ACC112 (cell line): ENCODE measurements around the gene WNT9A.
"Not testable (repeated sequence)": the region's sequence is repeated elsewhere in the genome, so short reads cannot be mapped to it uniquely, and the experiment has no call there.

Experiments used
- H2AFZ ChIP-seq: fragments of 200-600 bp; sonication (generic); one replicate; pipeline ENCODE4 v1.6.0; 2017; ENCODE audit warnings: antibody characterized with exemption, low read length; ENCODE audit not compliant: unreplicated experiment
- H3K27ac ChIP-seq: fragments of 200-600 bp; sonication (generic); 2 replicates; pipeline ENCODE4 v1.5.1; 2014; ENCODE audit warnings: low read depth, mild to moderate bottlenecking, antibody characterized with exemption, low read length, moderate library complexity
- H3K27me3 ChIP-seq: fragments of 200-600 bp; sonication (generic); 2 replicates; pipeline ENCODE4 v1.6.1; 2014; ENCODE audit warnings: mild to moderate bottlenecking, antibody characterized with exemption, low read length, moderate library complexity, mixed read lengths; ENCODE audit not compliant: insufficient read depth
- H3K36me3 ChIP-seq: fragments of 200-600 bp; sonication (generic); 2 replicates; pipeline ENCODE4 v1.6.1; 2016; ENCODE audit warnings: mild to moderate bottlenecking, antibody characterized with exemption, low read length, moderate library complexity, mixed read lengths; ENCODE audit not compliant: insufficient read depth
- H3K4me1 ChIP-seq: fragments of 200-600 bp; sonication (generic); one replicate; pipeline ENCODE4 v1.6.1; 2016; ENCODE audit warnings: low read length, mixed read lengths; ENCODE audit not compliant: insufficient read depth, unreplicated experiment, control insufficient read depth
- H3K4me3 ChIP-seq: fragments of 200-600 bp; sonication (generic); 2 replicates; pipeline ENCODE4 v1.5.1; 2014; ENCODE audit warnings: mild to moderate bottlenecking, low read depth, low read length
- H3K79me2 ChIP-seq: fragments of 200-600 bp; sonication (generic); one replicate; pipeline ENCODE4 v1.6.0; 2016; ENCODE audit warnings: low read length; ENCODE audit not compliant: control insufficient read depth, unreplicated experiment, insufficient read depth

Gene WNT9A

GRCh38 chr1:227913764-227914721, 33.7 kb downstream of the WNT9A start:
- no peak overlapping the region for H2AFZ ChIP-seq
- no peak overlapping the region for H3K27ac ChIP-seq
- no peaks in the 10 kb centered on the region for H3K4me1 ChIP-seq
- peaks cover 29% of the 10 kb centered on the region for H3K27me3 ChIP-seq
- no peaks in the 10 kb centered on the region for H3K36me3 ChIP-seq
- H3K79me2 ChIP-seq, result no peaks in the 10 kb centered on the region
- no peak overlapping the region for H3K4me3 ChIP-seq

- Histone ChIP-seq H3K79me2 (no peaks in the 10 kb centered on the region), H2AFZ (no peak overlapping the region), H3K4me3 (no peak overlapping the region), H3K27me3 (peaks cover 35% of the 10 kb centered on the region), H3K4me1 (no peaks in the 10 kb centered on the region), H3K36me3 (no peaks in the 10 kb centered on the region), H3K27ac (no peak overlapping the region)
These were observed 34.4 kb downstream of the WNT9A start for GRCh38 chr1:227913396-227913763.

GRCh38 chr1:227912866-227913265, 34.9 kb downstream of the WNT9A start:
- Histone ChIP-seq H3K36me3 (no peaks in the 10 kb centered on the region), H3K4me3 (no peak overlapping the region), H3K27ac (no peak overlapping the region), H2AFZ (no peak overlapping the region), H3K27me3 (peaks cover 35% of the 10 kb centered on the region), H3K4me1 (no peaks in the 10 kb centered on the region), H3K79me2 (no peaks in the 10 kb centered on the region)

GRCh38 chr1:227911376-227911775, 36.4 kb downstream of the WNT9A start:
- no peak overlapping the region for H2AFZ ChIP-seq
- no peak overlapping the region for H3K4me3 ChIP-seq
- no peak overlapping the region for H3K27ac ChIP-seq
- peaks cover 35% of the 10 kb centered on the region for H3K27me3 ChIP-seq
- no peaks in the 10 kb centered on the region for H3K79me2 ChIP-seq
- no peaks in the 10 kb centered on the region for H3K4me1 ChIP-seq
- H3K36me3 ChIP-seq, result no peaks in the 10 kb centered on the region

GRCh38 chr1:227910511-227911153, 37.1 kb downstream of the WNT9A start:
- Histone ChIP-seq H2AFZ (no peak overlapping the region), H3K4me3 (no peak overlapping the region), H3K79me2 (no peaks in the 10 kb centered on the region), H3K27ac (no peak overlapping the region), H3K36me3 (no peaks in the 10 kb centered on the region), H3K4me1 (no peaks in the 10 kb centered on the region), H3K27me3 (peaks cover 35% of the 10 kb centered on the region)

GRCh38 chr1:227909923-227910328, 37.8 kb downstream of the WNT9A start:
- H3K4me3 ChIP-seq, H3K4me1 ChIP-seq, H3K27ac ChIP-seq, H3K36me3 ChIP-seq, H3K79me2 ChIP-seq, H2AFZ ChIP-seq: not testable (repeated sequence)
- peaks cover 35% of the 10 kb centered on the region for H3K27me3 ChIP-seq

GRCh38 chr1:227909188-227909587, 38.5 kb downstream of the WNT9A start:
- H3K27me3 ChIP-seq, result peaks cover 35% of the 10 kb centered on the region
- H3K27ac ChIP-seq, result no peak overlapping the region

GRCh38 chr1:227908359-227908758, 39.4 kb downstream of the WNT9A start:
- Histone ChIP-seq H3K27me3 (peaks cover 29% of the 10 kb centered on the region), H3K36me3 (no peaks in the 10 kb centered on the region), H3K27ac (no peak overlapping the region), H3K4me1 (no peaks in the 10 kb centered on the region), H2AFZ (no peak overlapping the region), H3K4me3 (no peak overlapping the region), H3K79me2 (no peaks in the 10 kb centered on the region)

More at GRCh38 chr1:227909188-227909587, 38.5 kb downstream of the WNT9A start:
- Histone ChIP-seq H3K79me2 (no peaks in the 10 kb centered on the region), H3K4me3 (no peak overlapping the region), H3K36me3 (no peaks in the 10 kb centered on the region), H2AFZ (no peak overlapping the region), H3K4me1 (no peaks in the 10 kb centered on the region)

GRCh38 chr1:227907439-227908015, 40.2 kb downstream of the WNT9A start:
- Histone ChIP-seq H3K27me3 (peaks cover 25% of the 10 kb centered on the region), H3K79me2 (no peaks in the 10 kb centered on the region), H3K27ac (no peak overlapping the region), H3K36me3 (no peaks in the 10 kb centered on the region), H3K4me1 (no peaks in the 10 kb centered on the region), H3K4me3 (no peak overlapping the region), H2AFZ (no peak overlapping the region)

- Histone ChIP-seq H2AFZ (no peak overlapping the region), H3K36me3 (no peaks in the 10 kb centered on the region), H3K4me3 (no peak overlapping the region), H3K79me2 (no peaks in the 10 kb centered on the region), H3K27me3 (peaks cover 18% of the 10 kb centered on the region), H3K27ac (no peak overlapping the region), H3K4me1 (no peaks in the 10 kb centered on the region)
These were observed 41.1 kb downstream of the WNT9A start for GRCh38 chr1:227906550-227907071.
